Stimulated activated memory B cell treated with anti-CD40 and anti-IgM and Interleukin-4, amounts not matched to agents 10 μg/mL and 1 μg/mL and 100 μg/mL, for 72 hours (primary cell): Measurements from ENCODE around the gene MYBPH.

Experiments
- ATAC-seq: fragments of 150-1000 bp; cut with Tn5 transposase; 2 replicates; pipeline ENCODE4 v1.10.0; 2021
- H3K27ac Mint-ChIP-seq: one replicate; pipeline ENCODE4 v1.8.0; 2022; ENCODE audit warnings: mild to moderate bottlenecking, mixed read lengths
- H3K27me3 Mint-ChIP-seq: one replicate; pipeline ENCODE4 v1.8.0; 2022; ENCODE audit warnings: mixed read lengths
- H3K36me3 Mint-ChIP-seq: one replicate; pipeline ENCODE4 v1.8.0; 2022; ENCODE audit warnings: mixed read lengths
- H3K4me1 Mint-ChIP-seq: one replicate; pipeline ENCODE4 v1.8.0; 2022; ENCODE audit warnings: mixed read lengths
- H3K4me3 Mint-ChIP-seq: one replicate; pipeline ENCODE4 v1.8.0; 2022; ENCODE audit warnings: mild to moderate bottlenecking, moderate library complexity, mixed read lengths
- H3K9me3 Mint-ChIP-seq: one replicate; pipeline ENCODE4 v1.8.0; 2022; ENCODE audit warnings: mixed read lengths

The MYBPH gene

DNA sequence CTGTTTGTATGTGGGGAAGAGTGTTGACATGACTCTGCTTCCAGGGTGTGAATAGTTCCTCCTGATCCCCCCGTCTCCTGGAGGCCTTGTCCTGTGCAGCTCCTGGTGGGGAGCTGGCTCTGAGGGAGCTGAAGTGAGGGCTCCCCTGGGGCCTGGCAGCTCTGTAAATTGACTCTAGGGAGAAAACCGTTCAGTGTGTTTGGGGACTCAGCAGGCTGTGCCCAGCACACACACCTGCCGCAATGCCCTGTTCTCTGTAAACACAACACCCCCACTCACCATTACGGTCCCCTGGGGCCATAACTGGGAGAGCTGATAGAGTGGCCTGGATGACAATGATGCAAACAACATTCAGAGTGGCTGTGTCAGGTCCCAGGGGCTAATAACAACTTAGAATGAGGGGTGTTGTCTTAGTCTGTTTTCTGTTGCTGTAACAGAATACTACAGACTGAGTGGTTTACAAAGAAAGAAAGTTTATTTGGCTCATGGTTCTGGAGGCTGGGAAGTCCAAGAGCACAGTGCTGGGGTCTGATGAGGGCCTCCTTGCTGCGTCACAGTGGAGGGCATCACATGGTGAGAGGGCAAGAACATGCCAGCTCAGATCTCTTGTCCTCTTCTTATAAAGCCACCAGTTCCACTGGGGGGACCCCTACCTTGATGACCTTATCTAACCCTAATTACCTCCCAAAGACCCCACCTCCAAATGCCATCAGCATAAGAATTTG is 32.8 kb downstream of the MYBPH start:
- Mint-ChIP-seq H3K27me3 (peaks cover 11% of the 10 kb centered on the region), H3K4me3 (no peak overlapping the region), H3K4me1 (no peaks in the 10 kb centered on the region), H3K9me3 (no peaks in the 10 kb centered on the region), H3K27ac (no peak overlapping the region), H3K36me3 (no peaks in the 10 kb centered on the region)
- ATAC-seq, result no peak

DNA sequence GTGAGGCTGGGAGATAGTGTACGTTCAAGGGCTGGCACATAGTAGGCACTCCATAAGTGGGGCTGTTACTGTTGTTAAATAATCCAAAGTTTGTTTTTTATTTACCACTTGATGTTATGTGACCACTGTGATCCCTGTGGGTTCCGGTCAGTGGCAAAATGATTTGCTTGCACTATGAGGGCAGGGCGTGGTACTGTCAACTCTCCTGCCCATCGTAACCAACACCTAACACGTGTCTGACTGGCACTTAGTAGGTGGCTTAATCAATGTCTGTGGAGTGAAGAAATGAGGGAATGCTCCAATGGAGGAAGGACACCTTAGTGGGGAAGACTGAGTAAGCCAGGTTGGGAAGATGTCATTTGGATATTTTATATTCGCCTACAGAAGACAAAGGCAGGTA is 33.5 kb downstream of the MYBPH start:
- ATAC-seq, result no peak
- peaks cover 15% of the 10 kb centered on the region for H3K27me3 Mint-ChIP-seq
- H3K4me1 Mint-ChIP-seq, result no peaks in the 10 kb centered on the region
- H3K27ac Mint-ChIP-seq, result no peak overlapping the region
- H3K36me3 Mint-ChIP-seq, result no peaks in the 10 kb centered on the region
- H3K4me3 Mint-ChIP-seq, result no peak overlapping the region
- no peaks in the 10 kb centered on the region for H3K9me3 Mint-ChIP-seq

DNA sequence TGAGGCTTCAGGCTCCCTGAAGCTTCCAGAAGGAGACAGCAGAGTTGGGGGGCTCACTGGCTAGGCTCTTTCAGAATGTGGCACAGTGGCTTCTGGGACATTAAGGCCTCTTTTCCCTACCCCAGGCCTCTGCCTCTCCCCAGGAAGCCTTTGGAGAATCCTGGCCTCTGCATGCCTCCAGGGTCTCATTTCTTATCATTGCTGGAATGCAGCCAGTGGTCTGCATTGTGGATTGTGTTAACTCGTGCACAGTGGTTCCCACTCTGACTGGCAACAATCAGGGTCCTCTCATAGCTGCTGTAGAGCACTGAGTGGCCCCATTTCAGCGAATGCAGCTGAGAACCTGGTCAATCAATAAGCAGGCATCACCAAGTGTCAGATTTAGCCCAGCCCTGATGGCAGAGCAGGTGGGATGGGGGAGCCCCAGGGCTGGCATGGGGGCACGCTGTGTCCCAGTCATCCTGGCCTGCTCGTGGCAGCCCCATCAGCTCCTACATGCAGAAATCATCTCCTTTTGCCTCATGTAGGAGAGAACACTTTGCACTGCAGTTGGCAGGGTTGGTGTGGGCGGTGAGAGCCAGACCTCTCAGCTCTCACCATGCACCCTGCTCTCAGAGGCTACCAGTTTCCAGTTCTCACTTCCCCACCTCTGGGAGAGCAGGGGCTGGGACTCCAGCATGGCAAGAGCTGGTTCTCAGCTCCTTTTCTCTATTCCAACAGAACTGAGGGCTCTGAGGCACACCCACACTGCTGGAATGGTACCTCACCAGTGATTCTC is 34.7 kb downstream of the MYBPH start:
- H3K27ac Mint-ChIP-seq, result no peak overlapping the region
- H3K4me3 Mint-ChIP-seq, result no peak overlapping the region
- peaks cover 4% of the 10 kb centered on the region for H3K4me1 Mint-ChIP-seq
- peak; percentile 67 for ATAC-seq
- no peaks in the 10 kb centered on the region for H3K36me3 Mint-ChIP-seq
- no peaks in the 10 kb centered on the region for H3K9me3 Mint-ChIP-seq
- H3K27me3 Mint-ChIP-seq, result peaks cover 26% of the 10 kb centered on the region

DNA sequence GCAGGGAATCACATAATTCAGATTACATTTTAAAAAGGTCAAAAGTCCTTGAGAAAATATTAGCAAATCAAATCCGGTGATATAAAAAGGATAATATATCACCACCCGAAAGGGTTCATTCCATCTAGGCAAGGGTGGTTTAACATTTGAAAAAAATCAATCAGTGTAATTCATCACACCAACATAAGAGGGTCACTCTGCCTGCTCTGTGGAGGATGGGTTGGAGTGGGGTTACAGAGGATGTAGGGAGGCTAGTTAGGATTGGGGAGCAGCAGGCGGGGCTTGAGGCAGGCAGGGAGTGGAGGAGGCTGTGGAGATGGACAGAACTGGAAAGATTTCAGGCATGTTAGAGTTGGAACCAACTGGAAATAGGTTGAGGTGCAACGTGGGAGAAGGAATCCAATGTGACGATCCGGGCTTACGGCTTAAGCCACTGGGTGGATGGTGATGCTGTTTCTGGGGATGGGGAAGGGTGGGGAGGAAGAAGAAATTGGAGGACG is 35.6 kb downstream of the MYBPH start:
- H3K4me3 Mint-ChIP-seq, result no peak overlapping the region
- peaks cover 29% of the 10 kb centered on the region for H3K27me3 Mint-ChIP-seq
- no peak overlapping the region for H3K27ac Mint-ChIP-seq
- no peaks in the 10 kb centered on the region for H3K9me3 Mint-ChIP-seq
- no peaks in the 10 kb centered on the region for H3K36me3 Mint-ChIP-seq
- peaks cover 8% of the 10 kb centered on the region for H3K4me1 Mint-ChIP-seq
- no peak for ATAC-seq

DNA sequence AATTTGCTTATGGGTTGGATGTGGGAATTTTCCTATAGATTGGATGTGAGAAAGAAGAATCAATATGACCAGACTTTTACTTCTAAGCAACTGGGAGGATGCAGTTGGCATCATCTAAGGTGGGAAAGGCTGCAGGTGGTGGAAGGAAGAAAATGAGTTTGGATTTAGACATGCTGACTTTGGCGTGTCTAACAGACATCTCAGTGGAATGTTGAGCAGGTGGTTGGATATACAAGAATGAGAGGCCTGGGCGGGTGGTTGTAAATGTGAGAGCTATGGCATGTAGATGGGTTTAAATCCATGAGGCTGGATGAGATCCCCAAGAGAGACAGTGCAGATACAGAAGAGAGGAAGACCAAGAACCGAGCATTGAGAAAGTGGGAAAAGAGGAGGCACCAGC is 37.6 kb downstream of the MYBPH start:
- ATAC-seq, result no peak
- no peak overlapping the region for H3K4me3 Mint-ChIP-seq
- peaks cover 17% of the 10 kb centered on the region for H3K27me3 Mint-ChIP-seq
- no peaks in the 10 kb centered on the region for H3K9me3 Mint-ChIP-seq
- H3K36me3 Mint-ChIP-seq, result no peaks in the 10 kb centered on the region
- H3K27ac Mint-ChIP-seq, result no peak overlapping the region
- H3K4me1 Mint-ChIP-seq, result peaks cover 8% of the 10 kb centered on the region

DNA sequence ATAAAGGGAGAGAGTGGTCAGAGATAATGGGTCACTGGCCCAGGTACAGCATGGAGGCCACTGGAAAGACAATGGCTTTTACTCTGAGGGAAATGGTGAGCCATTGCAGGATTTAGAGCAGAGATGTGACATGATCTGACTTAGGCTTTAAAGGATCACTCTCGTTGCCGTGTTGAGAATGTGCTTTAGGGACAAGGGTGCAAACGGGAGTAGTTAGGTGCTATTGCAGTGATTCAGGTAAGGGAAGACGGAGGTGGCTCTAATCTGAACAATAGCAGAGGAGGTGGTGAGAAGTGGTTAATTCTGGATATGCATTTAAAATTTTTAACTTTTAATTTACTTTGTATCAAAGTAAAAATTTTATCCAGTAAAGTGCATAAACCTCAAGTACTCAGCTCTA is 38.3 kb downstream of the MYBPH start:
- Mint-ChIP-seq H3K9me3 (no peaks in the 10 kb centered on the region), H3K27me3 (peaks cover 17% of the 10 kb centered on the region), H3K27ac (no peak overlapping the region), H3K4me3 (no peak overlapping the region), H3K4me1 (peaks cover 8% of the 10 kb centered on the region), H3K36me3 (no peaks in the 10 kb centered on the region)
- no peak for ATAC-seq

DNA sequence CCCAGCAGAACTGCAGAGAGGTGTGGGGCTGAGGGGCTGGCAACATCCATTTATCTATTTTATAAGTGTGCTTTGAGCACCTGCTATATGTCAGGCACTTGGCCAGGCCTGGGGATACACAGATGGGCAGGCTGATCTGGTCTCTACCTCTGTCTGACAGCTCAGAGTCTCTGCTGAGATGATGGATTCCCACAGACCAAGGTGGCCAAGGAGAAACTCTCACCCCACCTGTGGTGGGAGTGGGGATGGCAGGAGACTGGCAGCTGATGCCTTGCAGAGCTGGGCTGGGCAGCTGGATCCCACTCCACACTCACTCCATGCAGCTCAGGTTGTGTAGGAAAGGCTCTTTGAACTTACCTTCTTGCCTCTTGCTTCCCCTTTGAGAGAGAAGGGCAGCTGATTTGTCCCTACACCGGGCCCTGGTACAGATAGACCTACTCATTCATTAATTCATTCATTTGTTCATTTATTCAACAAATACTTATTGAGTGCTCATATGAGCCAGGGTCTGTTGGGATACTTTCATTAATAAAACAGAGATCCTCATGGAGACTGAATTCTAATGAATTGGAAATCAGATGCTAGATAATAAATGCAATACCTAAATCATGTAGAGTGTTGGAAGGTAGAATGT is 39.1 kb downstream of the MYBPH start:
- H3K36me3 Mint-ChIP-seq, result no peaks in the 10 kb centered on the region
- H3K4me1 Mint-ChIP-seq, result peaks cover 8% of the 10 kb centered on the region
- no peak overlapping the region for H3K27ac Mint-ChIP-seq
- H3K27me3 Mint-ChIP-seq, result peaks cover 24% of the 10 kb centered on the region
- H3K9me3 Mint-ChIP-seq, result no peaks in the 10 kb centered on the region
- ATAC-seq, result no peak
- no peak overlapping the region for H3K4me3 Mint-ChIP-seq

DNA sequence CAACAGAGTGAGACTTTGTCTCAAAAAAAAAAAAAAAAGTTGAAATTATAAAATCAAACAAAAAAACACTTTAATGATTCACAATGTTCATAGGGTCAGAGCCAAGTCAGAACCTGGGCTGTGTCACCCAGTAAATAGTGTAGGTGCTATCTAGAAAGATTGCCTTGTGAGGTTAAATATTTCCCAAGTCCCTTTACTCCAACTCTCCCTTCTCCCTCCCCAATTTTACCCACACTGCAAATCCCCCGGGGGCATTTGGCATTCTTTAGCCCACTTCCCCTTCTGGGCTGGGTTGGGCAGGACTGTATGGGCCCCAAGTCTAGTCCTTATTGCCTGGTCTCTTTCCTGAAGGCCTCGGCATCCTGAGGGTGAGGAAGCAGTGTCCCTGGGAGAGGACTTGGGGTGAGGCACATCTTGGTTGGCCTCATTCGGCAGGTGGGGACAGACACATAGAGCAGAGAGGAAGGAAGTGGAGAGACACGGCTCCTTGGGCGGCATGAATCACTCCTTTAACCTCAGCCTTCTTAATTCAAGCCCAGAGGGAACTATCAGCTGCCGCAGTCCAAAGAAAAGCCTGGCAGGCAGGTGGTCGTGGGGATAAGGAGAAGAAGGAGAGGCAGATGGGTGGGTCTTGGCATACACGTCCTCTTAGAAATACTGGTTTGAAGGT is 39.9 kb downstream of the MYBPH start:
- peaks cover 8% of the 10 kb centered on the region for H3K4me1 Mint-ChIP-seq
- no peak overlapping the region for H3K27ac Mint-ChIP-seq
- H3K36me3 Mint-ChIP-seq, result no peaks in the 10 kb centered on the region
- H3K4me3 Mint-ChIP-seq, result no peak overlapping the region
- peaks cover 28% of the 10 kb centered on the region for H3K27me3 Mint-ChIP-seq
- H3K9me3 Mint-ChIP-seq, result no peaks in the 10 kb centered on the region
- peak; percentile 48 for ATAC-seq

DNA sequence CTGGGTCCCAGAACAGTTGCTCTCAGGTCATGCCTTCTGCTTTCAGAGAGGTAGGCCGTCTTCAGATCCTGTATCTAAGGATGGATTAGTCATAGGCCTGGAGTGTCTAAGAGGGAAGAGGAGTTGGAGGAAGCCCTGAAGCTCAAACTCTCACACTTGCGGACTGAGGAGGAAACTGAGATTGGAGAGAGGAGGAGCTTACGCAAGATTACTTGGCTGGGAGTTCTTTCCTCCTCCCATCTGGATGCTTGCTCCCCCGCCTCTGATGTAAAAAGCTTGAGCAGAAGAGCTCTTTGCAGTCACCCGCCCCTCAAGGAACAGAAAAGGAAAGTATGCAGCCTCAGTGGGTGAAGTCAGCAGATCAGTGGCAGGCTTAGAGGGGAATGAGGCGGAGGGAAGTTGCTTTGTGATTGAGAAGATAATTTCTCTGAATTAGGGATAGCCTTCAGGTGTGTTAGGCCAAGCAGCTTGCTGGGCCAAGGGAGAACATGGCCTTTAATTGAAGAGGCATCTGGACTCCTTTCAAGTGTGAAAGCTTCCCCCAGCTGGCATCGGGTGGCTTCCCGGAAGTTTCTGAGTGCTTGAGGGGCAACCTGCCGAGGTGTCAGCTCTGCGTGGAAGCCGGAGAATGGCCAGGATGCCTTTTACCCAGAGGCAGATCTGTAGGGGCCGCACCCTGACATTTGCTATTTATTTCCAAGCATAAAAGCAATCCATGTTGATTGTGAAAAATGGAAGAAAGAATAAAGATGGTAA is 41.5 kb downstream of the MYBPH start:
- H3K4me1 Mint-ChIP-seq, result peaks cover 8% of the 10 kb centered on the region
- H3K27me3 Mint-ChIP-seq, result peaks cover 38% of the 10 kb centered on the region
- no peaks in the 10 kb centered on the region for H3K9me3 Mint-ChIP-seq
- H3K27ac Mint-ChIP-seq, result no peak overlapping the region
- H3K4me3 Mint-ChIP-seq, result no peak overlapping the region
- no peaks in the 10 kb centered on the region for H3K36me3 Mint-ChIP-seq
- no peak for ATAC-seq

DNA sequence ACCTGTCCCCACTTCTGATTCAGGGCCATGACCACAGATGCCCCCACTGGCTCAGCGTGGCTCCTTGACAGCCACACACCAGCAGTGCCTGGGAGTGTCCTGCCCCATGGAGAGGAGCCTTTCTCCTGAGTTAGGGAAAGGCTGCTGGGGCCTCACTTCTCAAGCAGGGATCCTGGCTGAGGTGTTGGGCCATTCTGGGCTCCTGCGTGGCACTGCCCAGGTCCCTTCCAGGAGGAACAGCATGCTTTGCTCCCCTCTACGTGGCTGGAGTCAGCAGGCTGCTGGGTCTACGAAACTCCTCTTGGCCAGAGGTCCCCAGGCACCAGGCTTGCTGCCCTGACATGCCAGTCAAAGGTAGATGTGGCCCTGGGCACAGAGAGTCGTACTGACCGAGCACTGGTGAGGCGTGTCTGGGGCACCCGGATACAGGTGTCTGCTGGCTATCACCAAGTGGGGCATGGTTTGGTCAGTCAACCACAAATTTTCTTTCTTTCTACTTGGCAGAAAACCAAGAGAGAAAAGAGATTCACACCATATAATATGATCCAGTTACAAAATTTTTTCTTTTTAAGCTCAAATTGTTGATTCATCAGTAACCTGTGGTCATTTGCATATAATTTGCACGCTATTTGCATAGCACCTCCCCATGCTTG is 44.0 kb downstream of the MYBPH start:
- no peaks in the 10 kb centered on the region for H3K36me3 Mint-ChIP-seq
- peaks cover 55% of the 10 kb centered on the region for H3K27me3 Mint-ChIP-seq
- ATAC-seq, result no peak
- H3K4me1 Mint-ChIP-seq, result peaks cover 24% of the 10 kb centered on the region
- H3K27ac Mint-ChIP-seq, result no peak overlapping the region
- H3K4me3 Mint-ChIP-seq, result no peak overlapping the region
- H3K9me3 Mint-ChIP-seq, result no peaks in the 10 kb centered on the region

DNA sequence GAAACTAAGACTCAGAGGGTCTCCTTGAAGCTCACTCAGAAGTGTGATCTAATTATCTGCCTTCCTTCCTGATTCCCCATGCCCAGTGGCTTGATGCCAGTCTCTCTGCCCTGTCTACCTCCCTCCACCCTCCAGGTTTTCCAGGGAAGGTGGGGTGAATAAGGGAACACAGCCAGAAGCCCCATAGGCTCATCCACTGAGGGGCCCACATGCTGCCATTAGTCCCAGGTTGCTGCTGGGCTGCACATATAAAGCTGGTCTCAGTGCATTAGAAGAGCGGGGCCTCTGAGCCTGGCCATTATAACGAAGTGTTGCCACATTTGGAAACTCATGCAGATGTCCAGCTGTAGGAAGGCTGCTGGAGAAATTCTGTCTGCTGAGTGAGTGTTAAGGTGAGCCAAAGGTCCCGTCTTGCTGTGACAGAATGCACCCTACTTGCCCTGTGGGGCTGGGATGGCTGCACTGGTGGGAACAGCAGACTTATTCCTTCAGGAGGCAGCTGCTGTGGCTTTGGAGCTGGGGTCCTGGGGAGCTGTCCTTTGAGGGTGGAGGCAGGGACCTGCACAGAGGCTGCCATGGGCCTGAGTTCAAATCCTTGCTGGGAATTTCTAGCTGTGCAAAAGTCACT is 45.2 kb downstream of the MYBPH start:
- H3K27ac Mint-ChIP-seq, result no peak overlapping the region
- H3K27me3 Mint-ChIP-seq, result peaks cover 57% of the 10 kb centered on the region
- H3K4me1 Mint-ChIP-seq, result peaks cover 17% of the 10 kb centered on the region
- ATAC-seq, result no peak
- H3K9me3 Mint-ChIP-seq, result no peaks in the 10 kb centered on the region
- no peak overlapping the region for H3K4me3 Mint-ChIP-seq
- no peaks in the 10 kb centered on the region for H3K36me3 Mint-ChIP-seq

DNA sequence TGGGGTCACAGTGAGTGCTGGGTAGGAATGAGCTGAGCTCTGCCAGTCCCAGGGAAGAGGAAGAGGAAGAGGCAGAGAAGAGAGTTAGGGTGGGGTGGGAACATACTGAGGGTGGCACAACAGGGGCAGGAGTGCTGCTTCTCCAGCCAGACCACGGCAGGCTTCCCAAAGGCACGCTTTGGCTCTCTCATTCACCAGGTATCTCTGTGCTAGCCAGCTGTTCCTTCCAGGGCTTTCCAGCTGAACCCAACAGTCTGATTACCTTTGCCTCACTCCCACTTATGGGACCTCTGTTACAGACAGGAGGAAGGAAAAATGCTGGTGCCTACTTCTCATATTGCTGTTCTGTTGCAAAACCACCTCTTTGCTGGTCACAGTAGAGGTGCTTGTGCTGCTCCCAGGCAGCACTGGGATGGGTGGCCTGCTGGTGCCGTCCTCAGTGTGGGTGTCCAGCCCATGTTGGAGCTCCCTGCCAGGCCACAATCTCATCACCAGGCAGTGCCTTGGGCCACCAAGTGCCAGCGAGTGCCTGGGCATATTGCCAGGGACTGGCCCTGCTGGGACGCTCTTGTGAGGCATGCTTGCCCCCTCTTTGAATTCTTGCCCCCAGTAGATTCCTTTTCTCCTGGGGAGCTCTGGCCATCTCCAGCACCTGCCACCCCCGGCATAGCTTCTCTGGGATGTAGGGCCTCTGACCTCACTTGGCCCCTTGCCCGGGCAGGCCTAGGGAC is 46.0 kb downstream of the MYBPH start:
- ATAC-seq, result no peak
- H3K27me3 Mint-ChIP-seq, result peaks cover 65% of the 10 kb centered on the region
- no peak overlapping the region for H3K27ac Mint-ChIP-seq
- no peaks in the 10 kb centered on the region for H3K9me3 Mint-ChIP-seq
- no peak overlapping the region for H3K4me3 Mint-ChIP-seq
- no peaks in the 10 kb centered on the region for H3K36me3 Mint-ChIP-seq
- peaks cover 17% of the 10 kb centered on the region for H3K4me1 Mint-ChIP-seq

DNA sequence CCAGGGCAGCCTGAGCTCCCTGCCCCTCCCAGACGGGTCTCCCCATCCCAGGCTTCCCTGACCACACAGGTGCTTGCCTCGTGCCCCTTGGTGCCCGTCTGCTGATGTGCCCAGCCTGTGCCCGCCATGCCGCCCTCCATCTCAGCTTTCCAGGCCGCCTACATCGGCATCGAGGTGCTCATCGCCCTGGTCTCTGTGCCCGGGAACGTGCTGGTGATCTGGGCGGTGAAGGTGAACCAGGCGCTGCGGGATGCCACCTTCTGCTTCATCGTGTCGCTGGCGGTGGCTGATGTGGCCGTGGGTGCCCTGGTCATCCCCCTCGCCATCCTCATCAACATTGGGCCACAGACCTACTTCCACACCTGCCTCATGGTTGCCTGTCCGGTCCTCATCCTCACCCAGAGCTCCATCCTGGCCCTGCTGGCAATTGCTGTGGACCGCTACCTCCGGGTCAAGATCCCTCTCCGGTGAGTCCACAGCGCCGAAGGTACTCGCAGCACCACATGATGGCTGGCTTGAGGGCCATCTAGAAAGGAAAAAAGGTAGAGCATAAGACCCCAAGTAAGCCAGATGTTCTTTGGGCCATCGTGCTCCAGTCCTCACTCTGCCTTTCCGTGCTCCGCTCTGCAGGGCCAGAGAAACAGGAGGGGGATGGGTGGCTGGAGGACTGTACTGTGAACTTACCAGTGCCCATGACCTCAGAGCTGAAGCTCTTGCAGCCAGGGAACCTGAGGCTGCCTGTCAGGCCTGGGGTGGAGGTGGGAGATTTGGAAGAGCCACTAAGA is 46.7 kb downstream of the MYBPH start:
- no peaks in the 10 kb centered on the region for H3K9me3 Mint-ChIP-seq
- H3K4me3 Mint-ChIP-seq, result no peak overlapping the region
- no peak overlapping the region for H3K27ac Mint-ChIP-seq
- H3K36me3 Mint-ChIP-seq, result no peaks in the 10 kb centered on the region
- ATAC-seq, result no peak
- H3K27me3 Mint-ChIP-seq, result peaks cover 73% of the 10 kb centered on the region
- peaks cover 17% of the 10 kb centered on the region for H3K4me1 Mint-ChIP-seq
